ENCODE measurements around the gene ARHGAP40. TPM values are rescaled to one million over a fixed set of nuclear protein-coding genes. Genes with fewer than 3 reads are reported as not detected.

ARHGAP40 gene
- total and polyA plus RNA-seq, 2 of the 13 experiments (the other 11 are each of a cell fraction or from before 2014, with no cell fraction given) = 0.75 to 2.1 TPM

DNA sequence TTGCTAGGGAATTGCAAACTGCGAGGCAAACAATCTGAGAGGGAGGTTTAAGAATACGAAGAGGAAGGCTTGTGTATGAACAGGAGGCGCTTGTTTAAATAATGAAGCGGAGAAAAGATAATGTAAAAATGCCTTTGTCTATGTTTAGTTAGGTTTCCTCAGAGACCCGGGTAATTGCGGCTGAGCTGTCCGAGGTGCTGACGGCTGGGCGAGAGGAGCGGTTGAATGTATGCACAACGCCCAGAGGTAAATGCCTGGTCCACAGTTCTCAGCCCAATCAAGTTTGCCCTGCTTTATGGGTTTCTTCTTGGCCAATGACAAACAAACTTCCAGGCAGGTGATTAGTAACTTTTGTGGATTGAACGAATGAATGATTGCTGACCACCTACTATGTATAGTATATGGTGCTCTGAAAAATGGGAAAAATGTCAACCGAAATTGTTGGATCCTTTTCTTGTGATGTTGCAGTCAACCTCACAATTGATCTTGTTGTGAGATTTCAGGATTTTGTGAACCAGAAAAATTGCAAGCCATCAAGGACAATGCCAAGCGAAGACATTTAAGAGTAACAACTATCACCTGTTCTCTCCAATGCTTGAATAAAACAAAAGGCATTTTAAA, 84.4 kb downstream of the ARHGAP40 start (continued):
- TF ChIP-seq, protein P1, sequence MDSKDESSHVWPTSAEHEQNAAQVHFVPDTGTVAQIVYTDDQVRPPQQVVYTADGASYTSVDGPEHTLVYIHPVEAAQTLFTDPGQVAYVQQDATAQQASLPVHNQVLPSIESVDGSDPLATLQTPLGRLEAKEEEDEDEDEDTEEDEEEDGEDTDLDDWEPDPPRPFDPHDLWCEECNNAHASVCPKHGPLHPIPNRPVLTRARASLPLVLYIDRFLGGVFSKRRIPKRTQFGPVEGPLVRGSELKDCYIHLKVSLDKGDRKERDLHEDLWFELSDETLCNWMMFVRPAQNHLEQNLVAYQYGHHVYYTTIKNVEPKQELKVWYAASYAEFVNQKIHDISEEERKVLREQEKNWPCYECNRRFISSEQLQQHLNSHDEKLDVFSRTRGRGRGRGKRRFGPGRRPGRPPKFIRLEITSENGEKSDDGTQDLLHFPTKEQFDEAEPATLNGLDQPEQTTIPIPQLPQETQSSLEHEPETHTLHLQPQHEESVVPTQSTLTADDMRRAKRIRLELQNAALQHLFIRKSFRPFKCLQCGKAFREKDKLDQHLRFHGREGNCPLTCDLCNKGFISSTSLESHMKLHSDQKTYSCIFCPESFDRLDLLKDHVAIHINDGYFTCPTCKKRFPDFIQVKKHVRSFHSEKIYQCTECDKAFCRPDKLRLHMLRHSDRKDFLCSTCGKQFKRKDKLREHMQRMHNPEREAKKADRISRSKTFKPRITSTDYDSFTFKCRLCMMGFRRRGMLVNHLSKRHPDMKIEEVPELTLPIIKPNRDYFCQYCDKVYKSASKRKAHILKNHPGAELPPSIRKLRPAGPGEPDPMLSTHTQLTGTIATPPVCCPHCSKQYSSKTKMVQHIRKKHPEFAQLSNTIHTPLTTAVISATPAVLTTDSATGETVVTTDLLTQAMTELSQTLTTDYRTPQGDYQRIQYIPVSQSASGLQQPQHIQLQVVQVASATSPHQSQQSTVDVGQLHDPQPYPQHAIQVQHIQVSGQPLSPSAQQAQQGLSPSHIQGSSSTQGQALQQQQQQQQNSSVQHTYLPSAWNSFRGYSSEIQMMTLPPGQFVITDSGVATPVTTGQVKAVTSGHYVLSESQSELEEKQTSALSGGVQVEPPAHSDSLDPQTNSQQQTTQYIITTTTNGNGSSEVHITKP (CRISPR knock-in tag; IDR thresholded peaks at IDR 0.05; ENCODE audit: low read depth) = peak; percentile 65; the same call in 1 of the 2 replicates
- TF ChIP-seq, protein P2, sequence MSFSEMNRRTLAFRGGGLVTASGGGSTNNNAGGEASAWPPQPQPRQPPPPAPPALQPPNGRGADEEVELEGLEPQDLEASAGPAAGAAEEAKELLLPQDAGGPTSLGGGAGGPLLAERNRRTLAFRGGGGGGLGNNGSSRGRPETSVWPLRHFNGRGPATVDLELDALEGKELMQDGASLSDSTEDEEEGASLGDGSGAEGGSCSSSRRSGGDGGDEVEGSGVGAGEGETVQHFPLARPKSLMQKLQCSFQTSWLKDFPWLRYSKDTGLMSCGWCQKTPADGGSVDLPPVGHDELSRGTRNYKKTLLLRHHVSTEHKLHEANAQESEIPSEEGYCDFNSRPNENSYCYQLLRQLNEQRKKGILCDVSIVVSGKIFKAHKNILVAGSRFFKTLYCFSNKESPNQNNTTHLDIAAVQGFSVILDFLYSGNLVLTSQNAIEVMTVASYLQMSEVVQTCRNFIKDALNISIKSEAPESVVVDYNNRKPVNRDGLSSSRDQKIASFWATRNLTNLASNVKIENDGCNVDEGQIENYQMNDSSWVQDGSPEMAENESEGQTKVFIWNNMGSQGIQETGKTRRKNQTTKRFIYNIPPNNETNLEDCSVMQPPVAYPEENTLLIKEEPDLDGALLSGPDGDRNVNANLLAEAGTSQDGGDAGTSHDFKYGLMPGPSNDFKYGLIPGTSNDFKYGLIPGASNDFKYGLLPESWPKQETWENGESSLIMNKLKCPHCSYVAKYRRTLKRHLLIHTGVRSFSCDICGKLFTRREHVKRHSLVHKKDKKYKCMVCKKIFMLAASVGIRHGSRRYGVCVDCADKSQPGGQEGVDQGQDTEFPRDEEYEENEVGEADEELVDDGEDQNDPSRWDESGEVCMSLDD (CRISPR knock-in tag; IDR thresholded peaks at IDR 0.05; ENCODE audit: borderline replicate concordance) = peak; percentile 88; the same call in 1 of the 2 replicates
- TF ChIP-seq MAFG (CRISPR knock-in tag; IDR thresholded peaks at IDR 0.05) (no peak), ZNF138 (CRISPR knock-in tag; IDR thresholded peaks at IDR 0.05; ENCODE audit: low read depth) (0 out of 2 replicates have a peak, but pooled peaks have one; percentile 85), FOXP1 (IDR thresholded peaks at IDR 0.05) (no peak), FOXP1 (CRISPR knock-in tag; IDR thresholded peaks at IDR 0.05) (peak; percentile 45; the same call in 1 of the 2 replicates), IKZF1 (IDR thresholded peaks at IDR 0.05) (no peak), KDM2A (CRISPR knock-in tag; IDR thresholded peaks at IDR 0.05; ENCODE audit: borderline replicate concordance, low read depth) (peak; percentile 88), ZEB1 (IDR thresholded peaks at IDR 0.05; ENCODE audit: insufficient replicate concordance, low read depth) (no peak), ZFP62 (CRISPR knock-in tag; IDR thresholded peaks at IDR 0.05) (no peak), ZNF224 (CRISPR knock-in tag; IDR thresholded peaks at IDR 0.05) (peak; percentile 67; the same call in 1 of the 2 replicates), FLYWCH1 (CRISPR knock-in tag; IDR thresholded peaks at IDR 0.05) (no peak), ZNF431 (CRISPR knock-in tag; IDR thresholded peaks at IDR 0.05; ENCODE audit: borderline replicate concordance, low read depth) (peak; percentile 84; the same call in 1 of the 2 replicates), KDM1A (CRISPR knock-in tag; IDR thresholded peaks at IDR 0.05) (no peak), MBNL3 (CRISPR knock-in tag; conservative IDR thresholded peaks at IDR 0.05) (no peak)
- TF ChIP-seq, protein P3, sequence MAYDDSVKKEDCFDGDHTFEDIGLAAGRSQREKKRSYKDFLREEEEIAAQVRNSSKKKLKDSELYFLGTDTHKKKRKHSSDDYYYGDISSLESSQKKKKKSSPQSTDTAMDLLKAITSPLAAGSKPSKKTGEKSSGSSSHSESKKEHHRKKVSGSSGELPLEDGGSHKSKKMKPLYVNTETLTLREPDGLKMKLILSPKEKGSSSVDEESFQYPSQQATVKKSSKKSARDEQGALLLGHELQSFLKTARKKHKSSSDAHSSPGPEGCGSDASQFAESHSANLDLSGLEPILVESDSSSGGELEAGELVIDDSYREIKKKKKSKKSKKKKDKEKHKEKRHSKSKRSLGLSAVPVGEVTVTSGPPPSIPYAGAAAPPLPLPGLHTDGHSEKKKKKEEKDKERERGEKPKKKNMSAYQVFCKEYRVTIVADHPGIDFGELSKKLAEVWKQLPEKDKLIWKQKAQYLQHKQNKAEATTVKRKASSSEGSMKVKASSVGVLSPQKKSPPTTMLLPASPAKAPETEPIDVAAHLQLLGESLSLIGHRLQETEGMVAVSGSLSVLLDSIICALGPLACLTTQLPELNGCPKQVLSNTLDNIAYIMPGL (CRISPR knock-in tag; IDR thresholded peaks at IDR 0.05; ENCODE audit: borderline replicate concordance in 1 of 2, low read depth in 1 of 2) = peak; percentile 22 to 64; a peak in 1 of 4 replicates
- TF ChIP-seq, protein P4, sequence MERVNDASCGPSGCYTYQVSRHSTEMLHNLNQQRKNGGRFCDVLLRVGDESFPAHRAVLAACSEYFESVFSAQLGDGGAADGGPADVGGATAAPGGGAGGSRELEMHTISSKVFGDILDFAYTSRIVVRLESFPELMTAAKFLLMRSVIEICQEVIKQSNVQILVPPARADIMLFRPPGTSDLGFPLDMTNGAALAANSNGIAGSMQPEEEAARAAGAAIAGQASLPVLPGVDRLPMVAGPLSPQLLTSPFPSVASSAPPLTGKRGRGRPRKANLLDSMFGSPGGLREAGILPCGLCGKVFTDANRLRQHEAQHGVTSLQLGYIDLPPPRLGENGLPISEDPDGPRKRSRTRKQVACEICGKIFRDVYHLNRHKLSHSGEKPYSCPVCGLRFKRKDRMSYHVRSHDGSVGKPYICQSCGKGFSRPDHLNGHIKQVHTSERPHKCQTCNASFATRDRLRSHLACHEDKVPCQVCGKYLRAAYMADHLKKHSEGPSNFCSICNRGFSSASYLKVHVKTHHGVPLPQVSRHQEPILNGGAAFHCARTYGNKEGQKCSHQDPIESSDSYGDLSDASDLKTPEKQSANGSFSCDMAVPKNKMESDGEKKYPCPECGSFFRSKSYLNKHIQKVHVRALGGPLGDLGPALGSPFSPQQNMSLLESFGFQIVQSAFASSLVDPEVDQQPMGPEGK (CRISPR knock-in tag; IDR thresholded peaks at IDR 0.05) = peak; percentile 67
- TF ChIP-seq, protein P5, sequence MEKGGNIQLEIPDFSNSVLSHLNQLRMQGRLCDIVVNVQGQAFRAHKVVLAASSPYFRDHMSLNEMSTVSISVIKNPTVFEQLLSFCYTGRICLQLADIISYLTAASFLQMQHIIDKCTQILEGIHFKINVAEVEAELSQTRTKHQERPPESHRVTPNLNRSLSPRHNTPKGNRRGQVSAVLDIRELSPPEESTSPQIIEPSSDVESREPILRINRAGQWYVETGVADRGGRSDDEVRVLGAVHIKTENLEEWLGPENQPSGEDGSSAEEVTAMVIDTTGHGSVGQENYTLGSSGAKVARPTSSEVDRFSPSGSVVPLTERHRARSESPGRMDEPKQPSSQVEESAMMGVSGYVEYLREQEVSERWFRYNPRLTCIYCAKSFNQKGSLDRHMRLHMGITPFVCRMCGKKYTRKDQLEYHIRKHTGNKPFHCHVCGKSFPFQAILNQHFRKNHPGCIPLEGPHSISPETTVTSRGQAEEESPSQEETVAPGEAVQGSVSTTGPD (CRISPR knock-in tag; IDR thresholded peaks at IDR 0.05) = peak; percentile 69; the same call in 1 of the 2 replicates
